ENCODE results near the gene NPIPB13. TPM values are rescaled to one million over a fixed set of nuclear protein-coding genes. Genes with fewer than 3 reads are reported as not detected.
"Not testable (repeated sequence)": the region's sequence is repeated elsewhere in the genome, so short reads cannot be mapped to it uniquely, and the experiment has no call there.

NPIPB13 gene
- total and polyA plus RNA-seq, 3 experiments from 2014 or later, result 1.2 to 12.0 (median 10.2) TPM

DNA sequence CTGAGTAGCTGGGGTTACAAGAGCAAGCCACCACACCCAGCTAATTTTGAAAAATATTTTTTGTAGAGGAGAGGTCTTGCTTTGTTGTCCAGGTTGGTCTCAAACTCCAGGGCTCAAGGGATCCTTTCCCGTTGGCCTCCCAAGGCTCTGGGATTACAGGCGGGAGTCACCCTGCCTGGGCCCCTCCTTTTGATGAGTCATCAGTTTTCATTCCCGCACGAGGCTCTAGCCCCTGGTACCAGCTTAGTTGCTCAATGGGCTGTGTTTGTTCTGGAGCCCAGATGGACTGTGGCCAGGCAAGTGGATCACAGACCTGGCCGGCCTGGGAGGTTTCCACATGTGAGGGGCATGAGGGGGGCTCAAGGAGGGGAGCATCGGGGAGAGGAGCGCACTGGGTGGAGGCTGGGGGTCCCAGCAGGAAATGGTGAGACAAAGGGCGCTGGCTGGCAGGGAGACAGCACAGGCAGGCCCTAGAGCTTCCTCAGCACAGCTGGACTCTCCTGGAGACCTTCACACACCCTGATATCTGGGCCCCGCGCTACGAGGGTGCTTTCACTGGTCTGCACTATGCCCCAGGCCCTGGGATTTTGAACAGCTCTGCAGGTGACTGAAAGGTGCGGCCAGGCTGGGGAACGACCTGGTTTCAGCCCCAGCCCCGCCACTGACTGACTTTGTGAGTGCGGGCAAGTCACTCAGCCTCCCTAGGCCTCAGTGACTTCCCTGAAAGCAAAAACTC, 48.5 kb downstream of the NPIPB13 start:
- CTCF ChIA-PET; H3K27me3 ChIP-seq (ENCODE audit: insufficient read depth, low read length, poor library complexity, severe bottlenecking); H3K27me3 Mint-ChIP-seq; H3K9me3 Mint-ChIP-seq; H3K4me1 ChIP-seq (ENCODE audit: insufficient read depth, low read length); DNase-seq; POLR2A ChIA-PET; H3K9me3 ChIP-seq (ENCODE audit: low read length); H3K4me1 Mint-ChIP-seq; H3K4me3 ChIP-seq (ENCODE audit: low read length); H3K27ac Mint-ChIP-seq; H3K27ac ChIP-seq (ENCODE audit: low read depth, low read length); H3K36me3 ChIP-seq (ENCODE audit: insufficient read depth, low read length); H3K4me3 Mint-ChIP-seq; H3K36me3 Mint-ChIP-seq: not testable (repeated sequence)

DNA sequence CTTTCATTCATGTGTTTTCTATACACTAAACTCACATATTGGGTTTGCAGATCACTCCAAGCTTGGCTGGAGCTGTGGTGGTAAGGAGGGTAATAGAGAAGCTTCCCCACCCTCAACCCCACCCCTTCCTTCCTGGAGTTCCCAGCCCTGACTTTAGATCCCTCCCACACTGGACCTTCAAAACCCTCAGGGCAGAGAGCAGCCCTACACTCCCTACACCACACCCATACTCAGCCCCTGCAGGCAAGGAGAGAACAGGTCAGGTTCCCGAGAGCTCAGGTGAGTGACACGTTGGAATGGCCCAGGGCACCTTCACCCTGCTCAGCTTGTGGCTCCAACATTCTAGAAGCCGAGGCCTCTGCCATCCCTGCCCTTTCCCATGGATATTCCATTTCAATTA, 49.2 kb downstream of the NPIPB13 start, which contains the start of gene SULT1A3:
SULT1A3 (plus strand) TSS at position 207 of the 400 bp plus-strand sequence. CDS start 1,474 bp downstream, outside the sequence.
- H3K27ac ChIP-seq (ENCODE audit: low read depth, low read length); H3K27me3 ChIP-seq (ENCODE audit: insufficient read depth, low read length, poor library complexity, severe bottlenecking); H3K36me3 ChIP-seq (ENCODE audit: insufficient read depth, low read length); H3K9me3 ChIP-seq (ENCODE audit: low read length); H3K4me1 Mint-ChIP-seq; H3K4me3 ChIP-seq (ENCODE audit: low read length); H3K27me3 Mint-ChIP-seq; H3K4me1 ChIP-seq (ENCODE audit: insufficient read depth, low read length); H3K36me3 Mint-ChIP-seq; H3K4me3 Mint-ChIP-seq; CTCF ChIA-PET; H3K9me3 Mint-ChIP-seq; DNase-seq; H3K27ac Mint-ChIP-seq; POLR2A ChIA-PET: not testable (repeated sequence)

Other genes with a start within 250 kb of the NPIPB13 start
- gene DOC2A, start 237.5 kb downstream of the NPIPB13 start, total RNA-seq, result under 1 TPM; 0.13 to 0.42 TPM
- not detected for gene DOC2A, start 237.5 kb downstream of the NPIPB13 start, polyA plus RNA-seq
- not detected for gene C16orf92, start 225.3 kb downstream of the NPIPB13 start, total RNA-seq
- not detected for gene C16orf92, start 225.3 kb downstream of the NPIPB13 start, polyA plus RNA-seq
- under 1 TPM; 0.55 to 0.84 TPM for gene TLCD3B, start 217.2 kb downstream of the NPIPB13 start, total RNA-seq
- gene TLCD3B, start 217.2 kb downstream of the NPIPB13 start, polyA plus RNA-seq, result not detected
- gene ALDOA, start 182.7 kb downstream of the NPIPB13 start, total RNA-seq, result 1,000 to 10,000 TPM; 1,907 to 1,909 TPM
- 1,157 TPM for gene ALDOA, start 182.7 kb downstream of the NPIPB13 start, polyA plus RNA-seq
- 100 to 1,000 TPM; 137 to 149 TPM for gene PPP4C, start 172.5 kb downstream of the NPIPB13 start, total RNA-seq
- 201 TPM for gene PPP4C, start 172.5 kb downstream of the NPIPB13 start, polyA plus RNA-seq
- gene TBX6, start 156.6 kb downstream of the NPIPB13 start, total RNA-seq, result under 1 TPM; 0.71 to 0.83 TPM
- not detected for gene TBX6, start 156.6 kb downstream of the NPIPB13 start, polyA plus RNA-seq
- gene YPEL3, start 152.3 kb downstream of the NPIPB13 start, total RNA-seq, result 10 to 100 TPM; 32.6 to 36.1 TPM
- 326 TPM for gene YPEL3, start 152.3 kb downstream of the NPIPB13 start, polyA plus RNA-seq
- 1 to 10 TPM; 4.7 to 5.3 TPM for gene GDPD3, start 134.9 kb downstream of the NPIPB13 start, total RNA-seq
- gene GDPD3, start 134.9 kb downstream of the NPIPB13 start, polyA plus RNA-seq, result not detected
- 10 to 100 TPM; 38.3 to 43.0 TPM for gene MAPK3, start 125.3 kb downstream of the NPIPB13 start, total RNA-seq
- gene MAPK3, start 125.3 kb downstream of the NPIPB13 start, polyA plus RNA-seq, result 7.0 TPM
- 100 to 1,000 TPM; 889 to 952 TPM for gene CORO1A, start 64.9 kb downstream of the NPIPB13 start, total RNA-seq
- 1,446 TPM for gene CORO1A, start 64.9 kb downstream of the NPIPB13 start, polyA plus RNA-seq
- 100 to 1,000 TPM; 268 to 271 TPM for gene BOLA2B, start 54.8 kb downstream of the NPIPB13 start, total RNA-seq
- 208 TPM for gene BOLA2B, start 54.8 kb downstream of the NPIPB13 start, polyA plus RNA-seq
- gene SLX1A, start 54.6 kb downstream of the NPIPB13 start, total RNA-seq, result 10 to 100 TPM; 63.6 to 70.9 TPM
- 68.8 TPM for gene SLX1A, start 54.6 kb downstream of the NPIPB13 start, polyA plus RNA-seq
- gene SULT1A3, start 49.2 kb downstream of the NPIPB13 start, total RNA-seq, result 10 to 100 TPM; 12.7 to 17.6 TPM
- 1.4 TPM for gene SULT1A3, start 49.2 kb downstream of the NPIPB13 start, polyA plus RNA-seq
- 10 to 100 TPM; 84.5 to 89.5 TPM for gene CD2BP2, start 106.8 kb upstream of the NPIPB13 start, total RNA-seq
- gene CD2BP2, start 106.8 kb upstream of the NPIPB13 start, polyA plus RNA-seq, result 27.2 TPM
- 10 to 100 TPM; 59.0 to 61.4 TPM for gene TBC1D10B, start 122.0 kb upstream of the NPIPB13 start, total RNA-seq
- 17.3 TPM for gene TBC1D10B, start 122.0 kb upstream of the NPIPB13 start, polyA plus RNA-seq
- 1 to 10 TPM; 1.9 to 2.4 TPM for gene MYL11, start 126.3 kb upstream of the NPIPB13 start, total RNA-seq
- 4.6 TPM for gene MYL11, start 126.3 kb upstream of the NPIPB13 start, polyA plus RNA-seq
- gene SEPTIN1, start 134.1 kb upstream of the NPIPB13 start, total RNA-seq, result 100 to 1,000 TPM; 187 to 193 TPM
- 227 TPM for gene SEPTIN1, start 134.1 kb upstream of the NPIPB13 start, polyA plus RNA-seq
- 10 to 100 TPM; 18.4 to 19.3 TPM for gene ZNF48, start 146.9 kb upstream of the NPIPB13 start, total RNA-seq
- gene ZNF48, start 146.9 kb upstream of the NPIPB13 start, polyA plus RNA-seq, result 10.2 TPM
- gene ZNF771, start 159.1 kb upstream of the NPIPB13 start, total RNA-seq, result 1 to 10 TPM; 7.3 to 9.8 TPM
- 6.0 TPM for gene ZNF771, start 159.1 kb upstream of the NPIPB13 start, polyA plus RNA-seq
- gene DCTPP1, start 181.6 kb upstream of the NPIPB13 start, total RNA-seq, result 100 to 1,000 TPM; 174 to 175 TPM
- gene DCTPP1, start 181.6 kb upstream of the NPIPB13 start, polyA plus RNA-seq, result 73.7 TPM
- 10 to 100 TPM; 68.2 to 71.0 TPM for gene SEPHS2, start 197.4 kb upstream of the NPIPB13 start, total RNA-seq
- gene SEPHS2, start 197.4 kb upstream of the NPIPB13 start, polyA plus RNA-seq, result 59.0 TPM
- 100 to 1,000 TPM; 333 to 363 TPM for gene ITGAL, start 224.3 kb upstream of the NPIPB13 start, total RNA-seq
- 256 TPM for gene ITGAL, start 224.3 kb upstream of the NPIPB13 start, polyA plus RNA-seq

Data from CD8-positive, alpha-beta memory T cell (primary cell).